Memory B cell (primary cell): ENCODE measurements around the gene TNNT3.

Experiments
- ATAC-seq: fragments of 150-1000 bp; cut with Tn5 transposase; 2 replicates; pipeline ENCODE4 v1.10.0; 2021; ENCODE audit warnings: low read depth, mild to moderate bottlenecking, moderate library complexity
- DNase-seq, 2 donors: peaks; one replicate each; pipeline ENCODE4 v3.0.0; 2022; ENCODE audit warnings: low spot score in 2 of 2
- H3K27ac Mint-ChIP-seq: one replicate; pipeline ENCODE4 v1.8.0; 2022; ENCODE audit warnings: mild to moderate bottlenecking, moderate library complexity, mixed read lengths
- H3K27me3 Mint-ChIP-seq: one replicate; pipeline ENCODE4 v1.8.0; 2022; ENCODE audit warnings: mixed read lengths
- H3K36me3 Mint-ChIP-seq: one replicate; pipeline ENCODE4 v1.8.0; 2022; ENCODE audit warnings: mild to moderate bottlenecking, mixed read lengths
- H3K4me1 Mint-ChIP-seq: one replicate; pipeline ENCODE4 v1.8.0; 2022; ENCODE audit warnings: mixed read lengths
- H3K4me3 Mint-ChIP-seq: one replicate; pipeline ENCODE4 v1.8.0; 2022; ENCODE audit warnings: mild to moderate bottlenecking, moderate library complexity, mixed read lengths
- H3K9me3 Mint-ChIP-seq: one replicate; pipeline ENCODE4 v1.8.0; 2022; ENCODE audit warnings: mixed read lengths

Gene TNNT3

GRCh38 chr11:1970956-1971355 is 51.5 kb downstream of the TNNT3 start:
- Mint-ChIP-seq H3K9me3 (no peaks in the 10 kb centered on the region), H3K27me3 (no peaks in the 10 kb centered on the region), H3K27ac (no peak overlapping the region), H3K4me3 (no peak overlapping the region), H3K36me3 (no peaks in the 10 kb centered on the region), H3K4me1 (no peaks in the 10 kb centered on the region)
- ATAC-seq (no peak), DNase-seq (no peak)

- Mint-ChIP-seq H3K27me3 (no peaks in the 10 kb centered on the region), H3K9me3 (no peaks in the 10 kb centered on the region), H3K4me3 (no peak overlapping the region), H3K27ac (no peak overlapping the region), H3K36me3 (no peaks in the 10 kb centered on the region), H3K4me1 (no peaks in the 10 kb centered on the region)
- DNase-seq (no peak), ATAC-seq (no peak)
Measured at GRCh38 chr11:1975185-1975584, 55.7 kb downstream of the TNNT3 start.

DNA sequence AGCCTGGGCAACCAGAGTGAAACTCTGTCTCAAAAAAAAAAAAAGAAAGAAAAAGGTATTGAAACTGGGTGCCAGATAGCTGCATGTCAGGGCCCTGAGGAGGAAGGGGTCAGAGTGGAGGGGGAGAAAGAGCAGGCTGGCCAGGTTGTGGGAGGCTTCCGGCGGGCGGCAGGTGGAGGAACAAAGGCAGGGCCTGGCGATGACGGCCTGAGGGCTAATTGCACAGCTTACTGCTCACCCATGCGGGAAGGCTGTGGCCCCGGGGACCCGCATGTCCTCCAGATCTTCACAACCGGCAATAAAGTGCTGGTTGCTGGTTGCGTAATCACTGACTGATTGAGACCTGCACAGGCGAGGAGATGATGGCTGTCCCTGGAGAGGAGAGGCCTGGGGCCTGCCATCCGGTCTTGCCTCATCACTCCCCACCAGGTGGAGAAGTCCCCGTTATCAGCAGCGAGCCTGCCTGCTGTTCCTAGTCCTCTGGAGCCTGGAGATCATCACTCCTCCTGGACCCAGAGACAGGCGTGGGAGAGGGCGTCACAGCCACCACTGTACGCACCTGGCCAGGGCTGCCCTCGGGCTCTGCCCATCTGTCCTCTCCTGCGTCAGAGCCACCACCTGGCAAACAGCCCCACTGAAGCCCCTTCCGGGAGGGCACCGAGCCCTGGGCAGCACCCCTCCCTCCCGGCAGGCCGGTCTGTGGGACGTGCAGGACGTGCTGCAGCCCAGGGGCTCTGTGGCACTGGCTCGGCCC is 59.4 kb downstream of the TNNT3 start:
- H3K4me1 Mint-ChIP-seq: no peaks in the 10 kb centered on the region
- DNase-seq (no peak), ATAC-seq (peak; percentile 27)
- no peaks in the 10 kb centered on the region for H3K36me3 Mint-ChIP-seq
- H3K9me3 Mint-ChIP-seq: no peaks in the 10 kb centered on the region
- no peak overlapping the region for H3K27ac Mint-ChIP-seq
- H3K4me3 Mint-ChIP-seq: no peak overlapping the region
- no peaks in the 10 kb centered on the region for H3K27me3 Mint-ChIP-seq

DNA sequence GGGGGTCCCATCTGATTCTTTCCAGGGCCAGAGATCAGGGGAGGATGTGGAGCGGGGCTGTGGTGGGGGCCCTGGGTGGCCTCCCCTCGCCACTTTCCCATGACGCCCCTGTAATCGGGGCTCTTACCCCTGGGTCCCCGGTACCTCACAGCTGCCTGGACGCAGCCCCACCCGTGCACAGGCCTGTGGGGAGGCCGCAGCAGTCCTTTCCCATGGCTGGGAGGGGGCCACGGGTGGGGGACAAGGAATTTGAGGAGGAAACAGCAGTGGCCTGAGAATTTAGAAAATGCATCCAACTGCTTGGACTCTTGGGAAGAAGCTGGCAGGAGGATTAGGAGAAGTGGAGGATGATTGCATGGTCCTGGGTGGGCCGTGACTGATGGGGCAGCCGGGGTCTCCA is 60.1 kb downstream of the TNNT3 start:
- no peak overlapping the region for H3K4me3 Mint-ChIP-seq
- no peaks in the 10 kb centered on the region for H3K27me3 Mint-ChIP-seq
- DNase-seq: no peak
- no peaks in the 10 kb centered on the region for H3K4me1 Mint-ChIP-seq
- no peak for ATAC-seq
- H3K9me3 Mint-ChIP-seq: no peaks in the 10 kb centered on the region
- no peaks in the 10 kb centered on the region for H3K36me3 Mint-ChIP-seq
- no peak overlapping the region for H3K27ac Mint-ChIP-seq

DNA sequence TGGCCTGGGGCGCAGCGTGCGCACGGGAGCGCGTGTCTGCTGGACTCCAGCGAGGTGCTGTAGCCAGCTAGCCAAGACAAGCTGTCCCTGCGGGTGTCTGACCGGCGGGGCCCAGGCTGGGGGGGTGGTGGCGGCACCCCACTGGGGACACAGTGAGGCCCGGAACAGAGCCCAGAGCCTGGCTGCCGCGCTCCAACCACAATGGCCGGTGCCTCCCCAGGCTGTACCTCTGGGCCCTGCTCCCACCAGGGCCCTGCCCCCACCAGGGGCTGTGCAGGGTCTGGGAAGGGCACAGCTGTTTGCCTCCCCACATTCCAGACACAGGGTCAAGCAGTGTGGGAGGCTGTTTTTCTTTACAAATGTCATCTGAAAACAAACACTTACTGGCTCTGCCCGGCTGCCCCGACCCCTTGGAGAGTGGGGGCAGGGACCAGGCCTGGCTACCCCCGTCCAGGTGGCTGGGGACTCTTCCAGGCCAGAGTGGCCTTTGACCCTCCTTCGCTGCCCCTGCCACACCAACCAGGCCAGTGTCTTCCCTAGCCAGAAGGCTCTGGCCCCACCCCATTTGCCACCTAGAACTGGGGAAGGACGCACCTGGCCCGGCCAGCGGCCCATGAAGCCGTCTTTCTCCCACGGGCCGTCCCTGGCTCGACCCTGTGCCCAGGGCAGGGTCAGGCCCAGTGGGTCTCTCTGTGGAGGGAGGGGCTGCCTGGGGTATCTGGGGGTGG is 63.5 kb downstream of the TNNT3 start:
- no peak overlapping the region for H3K4me3 Mint-ChIP-seq

DNA sequence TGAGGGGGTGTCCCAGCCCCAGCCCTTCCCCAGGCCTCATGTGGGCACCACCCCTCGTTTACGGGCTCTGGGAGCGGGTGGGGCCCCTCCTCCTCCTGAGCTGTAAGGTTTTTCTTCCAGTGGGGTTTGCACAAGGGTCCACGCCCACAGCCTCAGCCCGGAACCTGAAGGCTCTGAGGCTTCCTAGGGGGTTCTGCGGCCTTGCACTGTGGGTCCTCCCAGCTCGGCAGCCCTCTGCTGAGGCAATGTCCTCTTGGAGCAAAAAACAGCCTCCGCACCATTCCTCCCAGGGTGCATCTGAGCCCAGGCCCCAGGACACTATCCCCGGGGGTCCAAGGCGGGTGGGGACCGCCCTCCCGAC is 64.1 kb downstream of the TNNT3 start:
- no peak for ATAC-seq
- no peaks in the 10 kb centered on the region for H3K36me3 Mint-ChIP-seq
- DNase-seq: no peak
- H3K4me1 Mint-ChIP-seq: no peaks in the 10 kb centered on the region
- no peaks in the 10 kb centered on the region for H3K27me3 Mint-ChIP-seq
- no peak overlapping the region for H3K4me3 Mint-ChIP-seq
- no peak overlapping the region for H3K27ac Mint-ChIP-seq
- no peaks in the 10 kb centered on the region for H3K9me3 Mint-ChIP-seq

More for the DNA sequence above, 63.5 kb downstream of the TNNT3 start:
- Mint-ChIP-seq H3K4me1 (no peaks in the 10 kb centered on the region), H3K36me3 (no peaks in the 10 kb centered on the region), H3K27me3 (no peaks in the 10 kb centered on the region), H3K9me3 (no peaks in the 10 kb centered on the region), H3K27ac (no peak overlapping the region)
- DNase-seq: no peak
- no peak for ATAC-seq

- Mint-ChIP-seq H3K27ac (no peak overlapping the region), H3K9me3 (no peaks in the 10 kb centered on the region), H3K27me3 (no peaks in the 10 kb centered on the region), H3K4me3 (no peak overlapping the region), H3K36me3 (no peaks in the 10 kb centered on the region), H3K4me1 (no peaks in the 10 kb centered on the region)
- ATAC-seq (no peak), DNase-seq (no peak)
Measured at GRCh38 chr11:1987024-1987423, 67.5 kb downstream of the TNNT3 start.

DNA sequence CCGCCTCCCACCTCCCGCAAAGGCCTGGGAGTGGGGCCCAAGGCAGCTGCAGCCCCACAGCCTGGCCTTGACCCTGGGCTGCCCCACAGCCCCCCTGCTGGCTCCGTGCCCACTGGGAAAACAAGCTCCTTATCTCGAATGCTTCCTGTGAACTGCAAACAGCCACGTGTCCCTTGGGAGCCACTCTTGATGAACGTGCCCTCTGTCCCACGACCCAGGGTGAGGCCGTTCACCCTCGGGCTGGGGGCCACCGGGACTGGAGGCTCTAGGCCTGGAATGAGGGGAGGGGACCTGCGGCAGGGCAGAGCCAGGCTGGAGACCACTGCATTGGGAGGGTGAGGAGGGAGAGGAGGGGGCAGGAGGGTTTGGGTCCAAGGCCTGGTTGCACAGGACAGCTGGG is 68.7 kb downstream of the TNNT3 start:
- no peak for DNase-seq
- Mint-ChIP-seq H3K36me3 (no peaks in the 10 kb centered on the region), H3K4me1 (no peaks in the 10 kb centered on the region), H3K4me3 (no peak overlapping the region), H3K27ac (no peak overlapping the region), H3K9me3 (no peaks in the 10 kb centered on the region), H3K27me3 (no peaks in the 10 kb centered on the region)
- ATAC-seq: no peak
